Measurements from ENCODE around the gene PARD3.

DNA sequence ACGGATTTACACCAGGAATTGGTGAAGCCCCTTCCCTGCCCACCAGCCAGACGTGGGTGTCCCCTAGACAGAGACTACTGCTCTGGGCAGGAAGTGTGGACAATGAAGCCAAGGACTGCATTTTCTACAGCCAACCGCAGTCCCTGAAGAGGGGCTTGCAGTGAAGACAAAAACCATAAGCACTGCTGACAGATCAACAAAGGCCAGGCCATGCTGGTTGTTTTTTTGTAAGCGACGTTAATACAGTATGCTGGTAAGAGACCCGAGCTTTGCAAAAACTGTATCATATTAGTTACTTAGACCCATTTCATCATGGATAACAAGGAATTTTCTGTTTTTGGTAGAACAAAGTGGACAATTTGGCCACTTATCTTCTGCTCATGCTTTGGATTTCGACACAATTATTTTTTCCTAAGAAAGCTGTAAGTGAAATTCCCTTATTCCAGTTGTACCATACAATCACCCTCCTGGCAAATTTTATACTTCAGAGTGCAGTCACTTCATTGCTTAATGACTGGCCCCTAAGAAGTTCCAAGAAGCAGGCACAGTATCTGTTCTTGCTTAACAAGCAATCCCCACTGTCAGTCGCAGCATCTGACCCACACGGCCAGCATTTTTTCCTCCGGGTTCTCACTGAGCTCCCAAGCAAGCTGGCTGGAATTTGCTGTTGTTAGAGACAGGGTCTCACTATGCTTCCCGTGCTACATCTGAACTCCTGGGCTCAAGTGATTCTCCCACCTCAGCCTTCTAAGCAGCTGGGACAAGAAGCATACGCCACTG is 163.5 kb downstream of the PARD3 start:
- TF ChIP-seq PML (IDR thresholded peaks at IDR 0.05; ENCODE audit: low read length) (no peak), MAX (IDR thresholded peaks at IDR 0.05; ENCODE audit: low read depth, low read length) (no peak), ZBTB4 (CRISPR knock-in tag; IDR thresholded peaks at IDR 0.05) (no peak), MXI1 (IDR thresholded peaks at IDR 0.05; ENCODE audit: low read depth, low read length) (no peak), ZNF622 (IDR thresholded peaks at IDR 0.05) (no peak), RFX5 (IDR thresholded peaks at IDR 0.05; ENCODE audit: low read depth, low read length) (no peak)
- TF ChIP-seq, protein P1, sequence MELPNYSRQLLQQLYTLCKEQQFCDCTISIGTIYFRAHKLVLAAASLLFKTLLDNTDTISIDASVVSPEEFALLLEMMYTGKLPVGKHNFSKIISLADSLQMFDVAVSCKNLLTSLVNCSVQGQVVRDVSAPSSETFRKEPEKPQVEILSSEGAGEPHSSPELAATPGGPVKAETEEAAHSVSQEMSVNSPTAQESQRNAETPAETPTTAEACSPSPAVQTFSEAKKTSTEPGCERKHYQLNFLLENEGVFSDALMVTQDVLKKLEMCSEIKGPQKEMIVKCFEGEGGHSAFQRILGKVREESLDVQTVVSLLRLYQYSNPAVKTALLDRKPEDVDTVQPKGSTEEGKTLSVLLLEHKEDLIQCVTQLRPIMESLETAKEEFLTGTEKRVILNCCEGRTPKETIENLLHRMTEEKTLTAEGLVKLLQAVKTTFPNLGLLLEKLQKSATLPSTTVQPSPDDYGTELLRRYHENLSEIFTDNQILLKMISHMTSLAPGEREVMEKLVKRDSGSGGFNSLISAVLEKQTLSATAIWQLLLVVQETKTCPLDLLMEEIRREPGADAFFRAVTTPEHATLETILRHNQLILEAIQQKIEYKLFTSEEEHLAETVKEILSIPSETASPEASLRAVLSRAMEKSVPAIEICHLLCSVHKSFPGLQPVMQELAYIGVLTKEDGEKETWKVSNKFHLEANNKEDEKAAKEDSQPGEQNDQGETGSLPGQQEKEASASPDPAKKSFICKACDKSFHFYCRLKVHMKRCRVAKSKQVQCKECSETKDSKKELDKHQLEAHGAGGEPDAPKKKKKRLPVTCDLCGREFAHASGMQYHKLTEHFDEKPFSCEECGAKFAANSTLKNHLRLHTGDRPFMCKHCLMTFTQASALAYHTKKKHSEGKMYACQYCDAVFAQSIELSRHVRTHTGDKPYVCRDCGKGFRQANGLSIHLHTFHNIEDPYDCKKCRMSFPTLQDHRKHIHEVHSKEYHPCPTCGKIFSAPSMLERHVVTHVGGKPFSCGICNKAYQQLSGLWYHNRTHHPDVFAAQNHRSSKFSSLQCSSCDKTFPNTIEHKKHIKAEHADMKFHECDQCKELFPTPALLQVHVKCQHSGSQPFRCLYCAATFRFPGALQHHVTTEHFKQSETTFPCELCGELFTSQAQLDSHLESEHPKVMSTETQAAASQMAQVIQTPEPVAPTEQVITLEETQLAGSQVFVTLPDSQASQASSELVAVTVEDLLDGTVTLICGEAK (IDR thresholded peaks at IDR 0.05; ENCODE audit: borderline replicate concordance): no peak

Measured in GM12878 (cell line).